Measurements from ENCODE around the gene THSD4.
"Not testable (repeated sequence)": the region's sequence is repeated elsewhere in the genome, so short reads cannot be mapped to it uniquely, and the experiment has no call there.

Gene THSD4

DNA sequence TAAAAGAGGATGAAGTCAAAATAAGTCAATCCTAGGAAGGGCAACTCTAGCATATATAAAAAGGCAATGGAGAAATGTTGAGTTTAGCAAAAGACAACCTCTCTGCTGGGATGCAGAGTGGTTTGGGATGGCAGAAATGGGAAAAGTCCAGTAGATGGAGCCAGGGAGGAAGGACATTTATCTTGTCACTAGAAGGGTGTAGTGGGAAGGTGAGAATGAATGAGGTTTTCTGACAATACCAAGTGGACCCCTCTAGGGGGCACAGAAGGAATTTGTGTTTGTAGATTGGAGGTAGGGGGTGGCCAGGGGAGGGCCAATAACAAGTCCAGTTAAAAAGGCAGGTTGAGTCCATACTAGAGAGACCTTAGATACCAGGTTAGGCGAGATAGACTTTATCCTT, 80.0 kb downstream of the THSD4 start:
- in situ Hi-C loops (cut with HindIII; ENCODE audit: low pct_unique_long_range_greater_than_20kb, low sequenced_read_pairs), result no loop called here
- no peak for TF ChIP-seq JUND (IDR thresholded peaks at IDR 0.05; ENCODE audit: low read depth)
- peak in 1 of 2 experiments; percentile 26 for DNase-seq (ENCODE audit: low read depth in 1 of 2, low spot score in 1 of 2)

DNA sequence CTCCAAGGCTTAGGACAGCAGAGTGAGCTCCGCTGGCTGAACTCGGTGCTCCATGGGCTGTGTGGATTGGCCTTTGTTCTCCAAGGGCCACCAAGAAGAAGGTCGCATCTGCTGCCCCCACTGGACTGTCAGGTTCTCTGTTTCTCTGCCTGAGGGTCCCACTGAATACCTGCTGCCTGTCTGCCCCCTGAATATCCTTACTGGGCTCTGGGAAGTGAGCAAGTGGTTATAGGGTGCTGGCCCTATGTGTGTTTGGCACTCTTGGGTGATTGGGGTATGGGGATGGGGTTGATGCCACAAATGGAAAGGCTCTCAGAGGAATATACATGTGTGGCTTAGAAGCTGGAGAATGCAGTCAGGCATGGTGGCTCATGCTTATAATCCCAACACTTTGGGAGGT, 82.3 kb downstream of the THSD4 start:
- DNase-seq (ENCODE audit: low read depth in 1 of 2, low spot score in 1 of 2), result no peak
- TF ChIP-seq JUND (IDR thresholded peaks at IDR 0.05; ENCODE audit: low read depth), result no peak
- in situ Hi-C loops (cut with HindIII; ENCODE audit: low pct_unique_long_range_greater_than_20kb, low sequenced_read_pairs), result no loop called here

DNA sequence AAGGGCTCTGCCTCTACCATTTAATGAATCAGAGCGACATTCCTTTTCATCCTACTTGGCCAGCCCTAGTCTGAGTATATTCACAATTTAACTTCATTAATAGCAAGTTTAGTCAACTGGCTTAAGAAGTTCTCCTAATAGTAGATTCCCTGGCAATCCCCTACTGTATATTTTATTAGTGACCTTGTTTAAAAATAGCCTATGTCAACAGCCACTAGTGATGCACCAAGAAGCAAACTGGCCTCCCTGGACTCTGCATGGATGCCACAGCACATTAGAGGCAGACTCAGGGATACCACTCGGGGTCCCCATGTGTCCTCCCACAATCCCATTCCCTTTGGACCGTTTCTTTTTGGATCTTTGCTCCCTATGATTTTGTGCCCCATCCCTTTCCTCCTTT, 83.6 kb downstream of the THSD4 start:
- no peak for TF ChIP-seq JUND (IDR thresholded peaks at IDR 0.05; ENCODE audit: low read depth)
- in situ Hi-C loops (cut with HindIII; ENCODE audit: low pct_unique_long_range_greater_than_20kb, low sequenced_read_pairs), result no loop called here
- no peak for DNase-seq (ENCODE audit: low read depth in 1 of 2, low spot score in 1 of 2)

DNA sequence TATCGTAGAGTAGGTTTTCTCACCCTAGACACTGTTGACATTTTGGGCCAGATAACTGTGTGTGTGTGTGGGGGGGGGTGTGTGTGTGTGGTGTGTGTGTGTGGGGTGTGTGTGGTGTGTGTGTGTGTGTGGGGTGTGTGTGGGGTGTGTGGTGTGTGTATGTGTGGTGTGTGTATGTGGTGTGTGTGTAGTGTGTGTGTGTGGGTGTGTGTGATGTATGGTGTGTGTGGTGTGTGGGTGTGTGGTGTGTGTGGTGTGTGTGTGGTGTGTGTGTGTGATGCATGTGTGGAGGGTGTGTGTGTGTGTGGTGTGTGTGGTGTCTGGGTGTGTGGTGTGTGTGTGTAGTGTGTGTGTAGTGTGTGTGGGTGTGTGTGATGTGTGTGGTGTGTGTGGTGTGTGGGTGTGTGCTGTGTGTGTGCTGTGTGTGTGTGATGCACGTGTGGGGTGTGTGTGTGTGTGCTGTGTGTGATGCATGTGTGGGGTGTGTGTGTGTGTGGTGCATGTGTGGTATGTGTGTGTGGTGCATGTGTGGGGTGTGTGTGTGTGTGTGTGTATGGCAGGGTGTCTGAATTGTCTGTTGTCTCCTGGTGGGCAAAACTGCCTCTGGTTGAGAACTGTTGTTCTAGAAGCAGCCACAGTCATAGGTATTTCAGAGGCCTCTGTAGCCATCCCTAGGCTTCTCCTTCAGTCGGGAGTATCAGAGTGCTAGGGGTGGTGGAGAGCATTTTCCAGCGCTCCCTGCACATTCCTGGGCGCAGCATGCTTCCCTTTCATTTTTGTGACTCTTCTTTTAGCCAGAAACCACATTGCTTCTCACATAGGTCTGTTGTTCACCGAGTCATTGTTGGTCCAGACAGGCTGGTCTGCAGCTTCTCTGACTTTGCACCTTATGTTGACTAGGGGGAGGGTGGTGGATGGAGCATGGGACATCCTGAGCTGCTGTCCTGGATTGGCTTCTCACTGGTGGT, 84.4 kb downstream of the THSD4 start:
- DNase-seq (ENCODE audit: low read depth in 1 of 2, low spot score in 1 of 2), result peak in 1 of 2 experiments; percentile 11
- no peak for TF ChIP-seq JUND (IDR thresholded peaks at IDR 0.05; ENCODE audit: low read depth)
- in situ Hi-C loops (cut with HindIII; ENCODE audit: low pct_unique_long_range_greater_than_20kb, low sequenced_read_pairs), result no loop called here

DNA sequence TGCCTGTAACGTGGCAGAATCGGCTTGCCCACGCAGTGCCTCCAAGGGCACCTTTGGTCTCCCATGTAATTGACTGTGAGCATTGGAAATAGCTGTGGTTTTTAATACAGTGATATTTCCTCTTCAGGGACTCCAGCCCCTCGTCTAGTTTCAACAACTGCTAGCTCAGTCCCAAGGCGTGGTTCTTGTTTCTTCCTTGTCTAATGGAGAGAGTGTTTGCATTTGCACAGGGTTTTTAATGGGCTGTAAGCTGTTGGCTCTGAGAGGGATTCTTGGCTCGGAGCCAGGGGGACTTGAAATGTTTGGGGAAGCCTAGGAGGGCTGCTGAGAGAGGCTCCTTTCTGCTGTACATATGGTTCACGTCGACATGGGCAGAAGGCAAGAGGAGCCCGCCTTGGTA, 86.2 kb downstream of the THSD4 start:
- DNase-seq (ENCODE audit: low read depth in 1 of 2, low spot score in 1 of 2), result peak in 1 of 2 experiments; percentile 22
- in situ Hi-C loops (cut with HindIII; ENCODE audit: low pct_unique_long_range_greater_than_20kb, low sequenced_read_pairs), result no loop called here
- no peak for TF ChIP-seq JUND (IDR thresholded peaks at IDR 0.05; ENCODE audit: low read depth)

DNA sequence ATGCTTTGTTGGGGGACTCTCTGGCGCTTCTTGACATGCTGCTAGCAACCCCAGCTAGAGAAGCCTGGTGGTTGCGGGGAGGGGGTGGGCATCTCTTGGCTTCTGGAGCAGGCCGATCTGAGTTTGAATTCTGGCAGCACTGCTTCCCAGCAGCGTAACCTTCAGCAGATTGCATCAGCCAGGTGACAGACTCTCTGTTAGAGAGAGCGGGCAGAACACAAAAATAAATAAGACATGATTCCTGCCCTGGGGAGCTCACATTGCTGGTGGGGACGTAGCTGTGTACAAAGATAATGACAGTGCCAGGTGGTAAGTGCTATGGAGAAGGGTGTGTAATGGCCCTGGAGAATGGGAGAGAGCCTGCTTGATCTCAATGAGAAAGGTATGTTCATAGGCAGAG, 87.4 kb downstream of the THSD4 start:
- peak in 1 of 2 experiments; percentile 45 for DNase-seq (ENCODE audit: low read depth in 1 of 2, low spot score in 1 of 2)
- in situ Hi-C loops (cut with HindIII; ENCODE audit: low pct_unique_long_range_greater_than_20kb, low sequenced_read_pairs), result no loop called here
- no peak for TF ChIP-seq JUND (IDR thresholded peaks at IDR 0.05; ENCODE audit: low read depth)

DNA sequence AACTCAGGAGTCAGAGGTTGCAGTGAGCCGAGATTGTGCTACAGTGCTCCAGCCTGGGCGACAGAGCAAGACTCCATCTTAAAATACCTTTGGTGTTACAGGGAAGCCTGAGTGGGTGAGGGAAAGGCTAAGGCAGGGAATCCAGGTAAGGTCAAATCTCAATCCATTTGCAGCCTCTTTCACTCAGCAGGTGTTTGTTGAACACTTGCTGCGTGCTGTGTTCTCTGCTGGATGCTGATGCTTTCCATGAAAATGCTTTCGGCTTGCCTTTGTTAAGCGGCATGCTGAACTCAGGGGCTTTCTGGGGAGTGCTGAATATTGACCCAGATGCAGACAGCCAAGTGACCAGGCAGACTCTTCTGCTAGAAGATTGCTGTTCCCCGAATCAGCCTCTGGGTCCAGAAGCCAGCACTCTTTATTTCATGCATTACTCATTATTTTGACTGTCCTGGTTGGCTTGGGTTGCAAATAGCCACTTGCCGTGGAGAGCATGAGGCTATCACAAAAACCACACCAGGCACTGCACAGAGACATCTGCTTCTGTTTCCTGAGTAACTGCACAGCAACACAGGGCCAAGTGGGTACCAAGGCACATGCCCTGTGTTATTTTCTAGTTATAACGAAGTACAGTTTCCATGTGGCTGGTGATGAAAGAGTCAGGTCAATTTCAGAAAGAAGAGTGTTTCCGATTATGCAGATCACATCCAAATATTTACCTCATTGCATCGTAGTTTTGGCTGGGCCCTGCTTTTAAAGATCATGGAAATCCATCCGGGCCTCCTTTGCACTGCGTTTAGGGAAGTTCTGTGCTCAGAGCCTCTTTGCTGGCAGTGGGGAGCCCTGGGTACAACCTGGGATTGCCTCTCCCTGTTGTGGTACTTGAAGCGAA, 88.6 kb downstream of the THSD4 start:
- no peak for DNase-seq (ENCODE audit: low read depth in 1 of 2, low spot score in 1 of 2)
- in situ Hi-C loops (cut with HindIII; ENCODE audit: low pct_unique_long_range_greater_than_20kb, low sequenced_read_pairs), result no loop called here
- TF ChIP-seq JUND (IDR thresholded peaks at IDR 0.05; ENCODE audit: low read depth), result no peak

DNA sequence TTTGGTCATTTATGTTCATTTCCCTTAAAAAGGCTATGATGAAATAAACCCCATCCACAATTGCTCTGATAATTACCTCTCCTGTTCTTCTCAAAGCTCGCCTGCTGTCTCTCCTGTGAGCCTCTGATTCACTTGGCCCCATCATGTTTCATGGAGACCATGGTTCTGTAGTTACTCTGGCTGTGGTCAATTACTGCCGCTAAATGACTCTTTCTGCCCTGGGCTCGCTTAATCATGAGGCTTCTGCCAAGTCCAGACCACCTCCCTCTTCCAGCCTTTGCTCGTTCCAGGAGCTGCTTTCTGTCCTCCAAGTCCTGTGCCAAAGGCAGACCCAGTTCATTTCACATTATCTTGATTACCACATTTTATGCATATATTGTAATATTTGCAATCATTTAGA, 91.9 kb downstream of the THSD4 start:
- in situ Hi-C loops (cut with HindIII; ENCODE audit: low pct_unique_long_range_greater_than_20kb, low sequenced_read_pairs), result no loop called here
- no peak for DNase-seq (ENCODE audit: low read depth in 1 of 2, low spot score in 1 of 2)
- no peak for TF ChIP-seq JUND (IDR thresholded peaks at IDR 0.05; ENCODE audit: low read depth)

DNA sequence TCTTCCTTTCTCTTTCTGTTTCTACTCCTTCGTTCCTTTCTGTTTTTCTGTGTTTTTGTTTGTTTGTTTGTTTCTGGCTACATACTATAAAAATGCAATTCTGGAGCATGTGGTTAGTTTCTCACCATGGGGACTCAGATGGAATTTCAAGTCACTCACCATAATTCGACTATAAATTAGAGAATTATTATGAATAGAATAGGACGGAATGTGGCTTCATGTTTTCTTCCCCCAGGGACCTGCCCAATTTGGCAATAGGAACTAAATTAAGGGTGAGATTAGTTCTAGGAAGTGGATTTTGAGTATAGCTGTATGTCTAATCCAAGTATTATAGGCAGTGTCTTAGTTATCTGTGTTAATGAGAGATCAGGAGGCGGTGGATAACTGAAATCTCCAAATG, 96.9 kb downstream of the THSD4 start:
- TF ChIP-seq JUND (IDR thresholded peaks at IDR 0.05; ENCODE audit: low read depth), result no peak
- no peak for DNase-seq (ENCODE audit: low read depth in 1 of 2, low spot score in 1 of 2)
- in situ Hi-C loops (cut with HindIII; ENCODE audit: low pct_unique_long_range_greater_than_20kb, low sequenced_read_pairs), result no loop called here

DNA sequence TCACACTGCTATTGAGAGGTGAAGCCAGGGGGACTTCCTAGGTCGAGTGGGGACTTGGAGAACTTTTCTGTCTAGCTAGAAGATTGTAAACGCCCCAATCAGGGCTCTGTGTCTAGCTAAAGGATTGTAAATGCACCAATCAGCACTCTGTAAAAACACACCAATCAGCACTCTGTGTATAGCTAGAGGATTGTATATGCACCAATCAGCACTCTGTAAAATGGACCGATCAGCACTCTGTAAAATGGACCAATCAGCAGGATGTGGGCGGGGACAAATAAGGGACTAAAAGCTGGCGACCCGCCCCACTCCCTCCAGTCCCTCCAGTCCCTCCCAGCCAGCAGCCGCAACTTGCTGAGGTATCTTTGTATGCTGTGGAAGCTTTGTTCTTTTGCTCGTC, 98.7 kb downstream of the THSD4 start:
- in situ Hi-C loops (cut with HindIII; ENCODE audit: low pct_unique_long_range_greater_than_20kb, low sequenced_read_pairs), result not testable (repeated sequence)

DNA sequence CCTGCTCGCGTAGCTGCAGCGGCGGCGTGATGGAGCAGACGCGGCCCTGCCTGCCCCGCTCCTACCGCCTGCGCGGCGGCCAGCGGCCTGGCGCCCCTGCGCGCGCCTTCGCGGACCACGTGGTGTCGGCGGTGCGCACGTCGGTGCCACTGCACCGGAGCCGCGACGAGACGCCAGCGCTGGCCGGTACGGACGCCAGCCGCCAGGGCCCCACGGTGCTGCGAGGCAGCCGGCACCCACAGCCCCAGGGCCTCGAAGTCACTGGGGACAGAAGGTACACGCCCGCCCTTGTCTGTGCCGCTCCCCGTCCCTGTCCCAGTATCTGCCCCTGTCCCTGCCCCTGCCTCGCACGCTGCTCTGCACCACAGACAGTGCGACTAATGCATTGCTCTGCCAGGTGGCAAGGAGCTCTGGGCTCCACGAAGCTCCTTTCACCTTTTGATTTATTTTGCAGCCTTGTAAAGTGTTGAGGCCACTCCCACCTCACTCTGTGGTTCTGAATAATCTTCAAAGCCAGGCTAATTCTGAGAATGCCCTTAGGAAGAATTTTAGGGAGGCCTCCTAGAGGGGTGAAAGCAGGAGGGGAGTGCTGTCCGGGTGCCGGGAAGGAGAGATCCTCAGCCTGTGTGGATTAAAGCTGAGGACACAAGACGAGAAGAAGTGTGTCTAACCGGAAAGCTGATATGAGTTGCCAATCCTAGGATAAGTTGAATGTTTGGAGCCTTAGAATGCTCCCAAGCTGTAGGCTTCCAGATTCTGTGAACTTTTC, 100.0 kb downstream of the THSD4 start:
- no peak for TF ChIP-seq JUND (IDR thresholded peaks at IDR 0.05; ENCODE audit: low read depth)
- in situ Hi-C loops (cut with HindIII; ENCODE audit: low pct_unique_long_range_greater_than_20kb, low sequenced_read_pairs), result no loop called here
- no peak for DNase-seq (ENCODE audit: low read depth in 1 of 2, low spot score in 1 of 2)

More for the DNA sequence above, 98.7 kb downstream of the THSD4 start:
- DNase-seq (ENCODE audit: low read depth in 1 of 2, low spot score in 1 of 2), result not testable (repeated sequence)

DNA sequence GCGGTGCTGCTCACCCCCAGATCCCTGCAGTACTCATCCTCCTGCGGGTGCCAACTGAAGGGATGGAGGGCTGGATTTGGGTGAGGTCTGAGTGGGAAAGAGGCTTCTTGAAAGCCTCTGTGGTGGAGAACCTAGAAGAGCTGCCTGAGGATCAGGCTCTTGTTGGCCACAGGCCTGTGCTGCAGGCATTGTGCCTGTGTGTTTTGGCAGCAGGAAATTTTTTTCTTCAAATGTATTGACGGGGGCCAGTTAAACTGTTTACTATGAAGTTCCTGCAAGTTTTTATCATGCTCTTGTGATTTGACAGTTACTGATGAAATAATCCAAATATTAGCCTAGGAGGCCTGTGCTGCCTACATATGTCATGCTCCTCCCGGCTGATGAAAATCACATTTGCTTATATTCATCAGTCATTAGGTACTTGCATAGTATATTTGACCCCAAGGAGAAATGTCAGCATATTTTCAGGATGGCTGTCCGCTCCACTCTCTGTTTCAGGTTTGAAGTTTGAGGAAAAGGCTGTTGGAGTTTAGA, 103.1 kb downstream of the THSD4 start:
- no peak for TF ChIP-seq JUND (IDR thresholded peaks at IDR 0.05; ENCODE audit: low read depth)
- in situ Hi-C loops (cut with HindIII; ENCODE audit: low pct_unique_long_range_greater_than_20kb, low sequenced_read_pairs), result no loop called here

More for the DNA sequence above, 103.1 kb downstream of the THSD4 start:
- DNase-seq (ENCODE audit: low read depth in 1 of 2, low spot score in 1 of 2), result peak in 1 of 2 experiments; percentile 31
